GM12872 (cell line): ENCODE results near the gene ELMOD3.

Source experiments
- CTCF ChIP-seq: IDR thresholded peaks from 3 replicates; pipeline ENCODE4 v1.5.1; 2011; ENCODE audit warnings: low read depth, mild to moderate bottlenecking, low read length, moderate library complexity; ENCODE audit not compliant: insufficient read depth

Gene ELMOD3

DNA sequence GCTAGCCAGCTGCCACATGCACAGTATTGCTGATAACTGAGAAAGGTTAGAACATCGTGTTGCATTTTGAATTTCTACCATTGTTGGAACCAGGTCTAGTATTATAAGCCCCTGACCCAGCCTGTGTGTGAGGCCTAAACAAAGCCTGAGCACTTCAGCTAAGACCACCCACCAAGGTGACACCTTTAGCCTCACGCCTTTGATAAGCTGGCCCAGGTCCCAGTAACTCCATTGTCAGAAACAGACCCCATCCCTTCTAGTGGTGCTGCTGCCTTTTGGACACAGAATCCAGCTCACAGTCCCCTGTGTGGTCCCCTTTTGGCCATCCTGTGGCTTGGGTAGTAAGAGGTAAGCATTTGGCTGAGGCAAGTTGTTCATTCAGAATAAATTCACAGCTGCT lies 1.6 kb downstream of the ELMOD3 start:
- TF ChIP-seq CTCF = no peak

DNA sequence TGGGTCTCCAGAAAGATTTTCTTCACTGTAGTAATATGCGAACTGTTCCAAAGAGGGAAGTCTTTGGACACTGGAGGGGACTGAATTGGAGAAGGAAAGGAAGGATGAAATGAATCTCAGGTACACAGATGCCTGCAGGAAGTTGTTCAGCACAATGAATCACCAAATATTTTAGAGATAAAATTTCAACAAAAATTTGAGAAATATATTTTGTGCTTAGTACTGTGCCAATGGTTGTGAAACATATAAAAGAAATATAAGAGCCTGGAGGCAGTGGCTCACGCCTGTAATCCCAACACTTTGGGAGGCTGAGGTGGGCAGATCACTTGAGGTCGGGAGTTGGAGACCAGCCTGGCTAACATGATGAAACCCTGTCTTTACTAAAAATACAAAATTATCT lies 3.2 kb downstream of the ELMOD3 start:
- TF ChIP-seq CTCF = no peak

- no peak for TF ChIP-seq CTCF
These were observed 12.6 kb downstream of the ELMOD3 start for GRCh38 chr2:85367180-85367579.

DNA sequence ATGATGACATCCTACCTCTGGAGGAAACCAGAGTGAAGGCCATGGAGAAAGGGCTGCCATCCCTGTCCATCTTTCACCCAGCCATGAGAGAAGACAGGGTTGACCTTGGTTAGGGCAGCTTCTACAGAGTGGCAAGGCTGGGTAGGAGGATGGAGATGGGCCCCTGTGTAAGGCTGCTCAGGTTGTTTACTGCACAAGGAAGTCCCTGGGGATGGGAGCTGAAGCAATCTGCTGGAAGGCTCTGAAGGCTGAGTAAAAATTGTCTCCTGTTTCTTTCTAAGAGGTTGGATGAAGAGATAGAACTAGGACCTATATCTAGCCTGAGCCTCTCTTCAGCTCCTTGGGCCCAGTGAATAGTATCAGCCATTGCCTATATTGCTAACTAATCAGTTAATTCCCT lies 14.4 kb downstream of the ELMOD3 start:
- TF ChIP-seq CTCF = no peak

DNA sequence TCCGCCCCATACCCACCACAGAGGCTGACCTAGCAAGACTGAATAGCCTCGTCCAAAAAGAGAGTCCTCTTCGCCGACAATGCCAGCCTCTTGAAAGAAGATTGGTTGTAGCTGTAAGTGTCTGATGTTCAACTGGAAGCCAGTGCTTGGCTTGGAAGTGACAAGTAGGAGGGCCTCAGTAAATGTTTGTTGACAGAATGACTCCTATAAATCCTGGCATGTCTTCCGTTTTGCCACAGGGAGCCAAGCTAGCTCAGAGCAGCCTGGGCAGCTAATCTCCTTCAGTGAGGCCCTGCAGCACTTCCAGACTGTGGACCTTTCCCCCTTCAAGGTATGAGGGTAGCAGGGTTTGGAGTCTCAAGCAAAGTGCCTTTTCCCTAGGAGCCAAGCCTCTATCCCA lies 14.9 kb downstream of the ELMOD3 start:
- TF ChIP-seq CTCF = no peak

DNA sequence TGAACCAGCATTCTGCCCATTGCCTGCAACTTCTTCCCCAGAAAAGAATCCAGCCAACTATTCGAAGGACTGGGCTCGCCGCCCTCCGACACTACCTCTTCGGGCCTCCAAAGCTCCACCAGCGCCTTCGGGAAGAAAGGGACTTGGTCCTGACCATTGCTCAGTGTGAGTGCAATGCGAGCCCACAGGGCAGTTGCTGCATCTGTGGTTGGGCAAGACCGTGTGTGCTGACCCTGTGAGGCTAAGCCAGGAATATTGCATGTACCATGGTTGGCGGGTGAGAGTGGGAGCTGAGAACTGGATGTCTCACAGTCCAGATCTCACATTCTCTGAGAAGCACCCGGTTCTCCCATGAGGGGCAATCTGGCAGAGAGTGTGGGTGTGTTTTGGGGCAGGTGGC lies 16.5 kb downstream of the ELMOD3 start:
- TF ChIP-seq CTCF = no peak

DNA sequence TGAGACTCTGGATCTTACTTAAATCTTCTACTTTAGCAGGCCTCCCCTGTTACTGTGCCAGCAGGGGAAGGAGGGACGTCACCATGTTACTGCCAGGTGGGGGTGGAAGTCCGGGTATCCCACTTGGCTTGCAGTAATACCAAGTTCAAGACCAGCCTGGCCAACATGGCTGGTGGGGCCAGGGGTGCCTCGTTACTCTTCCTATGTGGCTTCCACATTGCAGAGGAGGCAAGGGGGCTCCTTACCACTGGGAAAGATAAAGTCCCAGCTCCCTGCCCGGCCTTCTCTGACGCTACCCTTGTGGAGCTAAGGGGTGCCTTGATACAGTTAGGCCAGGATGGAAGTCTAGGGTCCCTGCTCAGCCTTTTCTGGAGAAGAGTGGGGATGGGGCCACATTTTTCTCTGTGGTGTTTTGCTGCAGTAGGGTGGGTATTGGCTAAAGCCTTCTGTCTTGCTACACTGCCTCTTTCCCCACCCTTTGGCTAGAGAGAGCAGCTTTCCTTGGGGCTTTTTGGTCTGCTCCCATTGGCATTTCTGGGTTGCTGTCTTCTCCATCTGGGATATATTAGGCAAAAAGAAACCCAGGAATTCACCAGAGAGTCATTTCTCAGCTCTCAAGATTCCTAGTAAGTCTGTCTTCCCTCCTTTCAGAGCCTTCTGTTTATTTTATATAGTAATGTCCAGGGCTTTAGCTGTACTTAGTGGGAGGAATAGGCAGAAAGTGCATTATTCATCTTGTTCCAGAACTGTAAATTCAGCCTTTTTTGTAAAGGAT lies 21.9 kb downstream of the ELMOD3 start:
- TF ChIP-seq CTCF = no peak
